Smooth muscle cell (in vitro differentiated cells): ENCODE results near the gene ZSCAN29. TPM values are rescaled to one million over a fixed set of nuclear protein-coding genes. Genes with fewer than 3 reads are reported as not detected.

ENCODE experiments used
- DNase-seq: peaks from one replicate; lab custom pipeline; 2025; ENCODE audit not compliant: unreplicated experiment; lab: John Stamatoyannopoulos, UW
- H2AFZ ChIP-seq: fragments of 200-600 bp; sonication (generic); 2 replicates; pipeline ENCODE4 v1.6.0; 2016; ENCODE audit warnings: antibody characterized with exemption, low read depth, mild to moderate bottlenecking
- H3F3A ChIP-seq: fragments of 200-600 bp; sonication (generic); 2 replicates; pipeline ENCODE4 v1.6.0; 2017; ENCODE audit warnings: antibody characterized with exemption, low read depth
- H3K27ac ChIP-seq: fragments of 200-600 bp; sonication (generic); 2 replicates; pipeline ENCODE4 v1.5.1; 2016; ENCODE audit warnings: low read depth, mild to moderate bottlenecking
- H3K27me3 ChIP-seq: fragments of 200-600 bp; sonication (generic); 2 replicates; pipeline ENCODE4 v1.6.1; 2016; ENCODE audit warnings: low read depth, mild to moderate bottlenecking
- H3K36me3 ChIP-seq: fragments of 200-600 bp; sonication (generic); 2 replicates; pipeline ENCODE4 v1.5.1; 2016; ENCODE audit warnings: low read depth
- H3K4me1 ChIP-seq: fragments of 200-600 bp; sonication (generic); 2 replicates; pipeline ENCODE4 v1.5.1; 2016; ENCODE audit warnings: low read depth
- H3K4me2 ChIP-seq: fragments of 200-600 bp; sonication (generic); 2 replicates; pipeline ENCODE4 v1.6.0; 2016; ENCODE audit warnings: mild to moderate bottlenecking
- H3K4me3 ChIP-seq: fragments of 200-600 bp; sonication (generic); 2 replicates; pipeline ENCODE4 v1.5.1; 2016; ENCODE audit warnings: mild to moderate bottlenecking
- H3K79me2 ChIP-seq: fragments of 200-600 bp; sonication (generic); 2 replicates; pipeline ENCODE4 v1.6.0; 2016; ENCODE audit warnings: low read depth, mild to moderate bottlenecking
- H3K9ac ChIP-seq: fragments of 200-600 bp; sonication (generic); 2 replicates; pipeline ENCODE4 v1.6.0; 2016; ENCODE audit warnings: low read depth
- H3K9me3 ChIP-seq: fragments of 200-600 bp; sonication (generic); replicated peaks from 2 replicates; pipeline ENCODE4 v1.5.1; 2016; ENCODE audit warnings: low read depth
- H4K20me1 ChIP-seq: fragments of 200-600 bp; sonication (generic); 2 replicates; pipeline ENCODE4 v1.6.0; 2016; ENCODE audit warnings: low read depth
- CTCF ChIP-seq: fragments of 200-600 bp; sonication (generic); IDR thresholded peaks from 2 replicates; pipeline ENCODE4 v1.5.1; 2017; ENCODE audit warnings: borderline replicate concordance, mild to moderate bottlenecking, antibody characterized with exemption; ENCODE audit not compliant: insufficient read depth, poor library complexity, severe bottlenecking
- WGBS: methylation state at CpG from one replicate; pipeline ENCODE4 v1.1.7; 2016; ENCODE audit warnings: low lambda C conversion rate; 5-methylcytosine and 5-hydroxymethylcytosine counted together
- polyA plus RNA-seq: library from polyadenylated mRNA; unstranded; fragments of >200 nt; fragmentation: Nextera tagmentation; extraction: Ambion mirVana; gene quantifications from 2 replicates; pipeline ENCODE4 v1.2.1, GENCODE V29; 2016
- total RNA-seq: library from RNA; depleted of rRNA; stranded (reverse); fragments of >200 nt; gene quantifications from 2 replicates; pipeline ENCODE4 v1.2.3, GENCODE V29; 2014

ZSCAN29 gene
- total RNA-seq: 10.9 and 20.9 TPM in 2 replicates
- polyA plus RNA-seq: 6.3 and 11.6 TPM in 2 replicates

- Histone ChIP-seq H3K36me3 (peaks cover 10% of the 10 kb centered on the region), H3K4me3 (peak within 1 kb of the TSS; percentile 99), H3F3A (no peaks in the 10 kb centered on the region), H3K27me3 (no peaks in the 10 kb centered on the region), H3K4me2 (peak within 1 kb of the TSS; percentile 95), H2AFZ (peak within 1 kb of the TSS; percentile 99), H3K27ac (no peak within 1 kb of the TSS), H3K9ac (peak within 1 kb of the TSS; percentile 68), H4K20me1 (peaks cover 24% of the 10 kb centered on the region), H3K4me1 (peaks cover 18% of the 10 kb centered on the region), H3K79me2 (peaks cover 20% of the 10 kb centered on the region), H3K9me3 (no peaks in the 10 kb centered on the region)
- DNase-seq: peak; percentile 52
- 2% methylated on average over 53 of the region's 66 CpGs for WGBS
- peak; percentile 24 for TF ChIP-seq CTCF
Observed at GRCh38 chr15:43370975-43371974, at the start of gene ZSCAN29, which contains the start of gene TUBGCP4. Gene ZSCAN29 (minus strand): TSS chr15:43371043. CDS start chr15:43369913, 1,130 bp downstream. Gene TUBGCP4 (plus strand): TSS chr15:43371101. CDS start chr15:43371355, 254 bp downstream.

GRCh38 chr15:43420435-43420834, 49.6 kb upstream of the ZSCAN29 start:
- no peak for TF ChIP-seq CTCF
- Histone ChIP-seq H3K27ac (no peak overlapping the region), H3K4me2 (no peak overlapping the region)

GRCh38 chr15:43414196-43414595, 43.4 kb upstream of the ZSCAN29 start:
- Histone ChIP-seq H3K4me2 (no peak overlapping the region), H3K4me1 (no peaks in the 10 kb centered on the region), H3K36me3 (peaks cover 30% of the 10 kb centered on the region), H3F3A (no peaks in the 10 kb centered on the region), H3K4me3 (no peak overlapping the region), H3K79me2 (no peaks in the 10 kb centered on the region), H3K27me3 (no peaks in the 10 kb centered on the region), H2AFZ (no peak overlapping the region), H3K9me3 (no peaks in the 10 kb centered on the region), H3K27ac (no peak overlapping the region), H4K20me1 (peaks cover 17% of the 10 kb centered on the region), H3K9ac (no peak overlapping the region)
- TF ChIP-seq CTCF: no peak
- DNase-seq: no peak

More at GRCh38 chr15:43420435-43420834, 49.6 kb upstream of the ZSCAN29 start:
- H3K36me3 ChIP-seq: peaks cover 19% of the 10 kb centered on the region
- H3F3A ChIP-seq: no peaks in the 10 kb centered on the region
- no peak overlapping the region for H3K4me3 ChIP-seq
- 94% methylated on average over 10 of the region's 10 CpGs for WGBS
- no peaks in the 10 kb centered on the region for H3K27me3 ChIP-seq
- no peaks in the 10 kb centered on the region for H3K9me3 ChIP-seq
- no peaks in the 10 kb centered on the region for H3K79me2 ChIP-seq
- no peak overlapping the region for H2AFZ ChIP-seq
- H4K20me1 ChIP-seq: peaks cover 12% of the 10 kb centered on the region
- DNase-seq: no peak
- H3K9ac ChIP-seq: no peak overlapping the region
- H3K4me1 ChIP-seq: no peaks in the 10 kb centered on the region
